HG02970 (cell line): ENCODE data around the gene HLF.

Experiments
- ATAC-seq: cut with Tn5 transposase; IDR thresholded peaks from one replicate; pipeline ENCODE4 v1.9.1; 2021; ENCODE audit warnings: mild to moderate bottlenecking, moderate library complexity, moderate number of reproducible peaks; ENCODE audit not compliant: unreplicated experiment, low FRiP score

The HLF gene

DNA sequence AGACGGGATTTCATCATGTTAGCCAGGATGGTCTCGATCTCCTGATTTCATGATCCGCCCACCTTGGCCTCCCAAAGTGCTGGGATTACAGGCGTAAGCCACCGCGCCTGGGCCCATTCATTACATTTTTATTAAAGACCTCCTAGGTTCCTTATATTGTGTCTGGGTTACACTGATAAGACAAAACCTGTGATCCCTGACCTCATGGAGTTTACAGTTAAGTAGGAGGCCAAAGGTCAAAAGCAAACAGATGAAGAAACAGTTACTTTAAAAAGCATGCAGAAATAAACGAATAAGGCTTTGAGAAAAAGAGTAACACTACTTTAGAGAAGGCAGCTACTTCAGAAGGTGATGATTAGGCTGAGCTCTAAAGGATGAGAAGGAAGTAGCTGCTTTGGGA, 14.9 kb upstream of the HLF start:
- ATAC-seq: no peak

DNA sequence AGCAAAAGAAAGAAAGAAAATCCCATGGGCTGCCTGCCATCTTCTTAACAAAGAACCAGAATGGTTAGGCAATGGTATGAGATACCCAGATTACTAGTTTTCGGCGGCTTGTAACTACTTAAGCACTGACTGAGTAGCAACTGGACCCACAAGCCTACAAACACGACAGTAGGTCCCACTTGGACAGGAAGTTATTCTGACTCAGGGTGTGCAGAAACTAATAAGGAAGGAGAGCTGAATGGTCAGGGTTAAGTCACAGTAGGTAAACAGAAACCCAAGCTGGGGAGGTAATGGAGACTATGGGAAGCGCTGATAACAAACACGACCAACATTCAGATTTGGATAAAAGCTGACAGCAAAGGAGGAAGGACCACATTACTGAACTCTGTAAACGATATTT, 10.4 kb upstream of the HLF start:
- ATAC-seq: no peak

DNA sequence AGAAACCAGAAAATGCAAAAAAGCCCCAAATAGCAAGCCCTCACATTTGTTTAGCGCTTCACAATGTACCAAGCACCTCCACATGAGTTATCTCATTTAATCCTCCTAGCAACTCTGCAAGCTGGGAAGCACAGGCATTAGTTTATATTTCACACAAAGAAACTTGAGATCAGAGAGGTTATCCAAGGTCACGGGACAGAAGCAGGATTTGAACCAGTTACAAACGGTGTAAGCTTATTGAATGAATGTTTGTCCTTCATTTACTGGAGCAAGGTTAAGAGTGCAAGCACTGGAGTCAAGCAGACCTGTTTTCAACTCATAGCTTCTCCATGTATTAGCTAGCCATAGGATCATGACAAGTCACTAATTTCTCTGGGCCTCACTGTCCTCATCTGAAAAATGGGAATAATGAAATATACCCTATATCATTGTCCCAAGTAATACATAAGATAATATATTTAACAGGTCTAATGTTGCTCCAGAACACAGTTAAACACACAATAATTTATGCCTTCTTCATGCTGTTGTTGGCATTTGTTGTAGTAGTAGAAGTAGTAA, 6.1 kb upstream of the HLF start:
- no peak for ATAC-seq

DNA sequence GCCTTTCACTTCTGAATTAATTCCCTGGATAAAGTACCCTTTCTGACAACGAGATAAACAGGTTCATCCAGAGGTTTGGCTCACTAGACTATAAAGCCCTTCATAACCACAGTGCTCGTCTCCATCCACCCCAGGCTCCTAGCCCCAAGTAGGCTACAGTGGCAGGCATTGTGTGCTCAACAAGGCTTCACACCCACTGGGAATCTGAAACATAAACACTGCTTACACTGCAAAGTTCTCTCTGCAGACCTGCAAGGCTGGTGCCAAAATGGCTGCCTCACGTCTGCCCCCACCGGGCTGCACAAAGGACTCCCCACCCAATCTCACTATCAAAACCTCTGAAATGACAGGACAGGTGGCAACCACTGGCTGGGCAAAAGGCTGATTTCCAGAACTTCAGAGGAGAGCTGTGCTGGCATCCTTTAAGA, 5.1 kb upstream of the HLF start:
- ATAC-seq: no peak

DNA sequence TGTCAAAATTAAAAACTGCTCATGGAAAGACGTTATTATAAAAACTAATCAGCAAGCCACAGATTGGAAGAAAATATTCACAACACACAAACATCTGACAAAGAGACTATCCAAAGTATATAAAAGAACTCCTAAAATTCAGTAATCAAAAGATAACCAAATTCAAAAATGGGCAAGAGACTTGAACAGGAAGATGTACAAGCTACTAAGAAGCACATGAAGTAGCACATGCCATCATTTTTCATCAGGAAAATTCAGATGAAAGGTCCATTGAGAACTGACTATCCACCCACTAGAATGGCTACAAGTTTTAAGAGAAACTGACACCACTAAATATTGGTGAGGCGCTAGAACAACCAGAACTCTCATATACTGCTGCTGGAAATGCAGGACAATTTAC, 3.4 kb upstream of the HLF start:
- ATAC-seq: no peak

DNA sequence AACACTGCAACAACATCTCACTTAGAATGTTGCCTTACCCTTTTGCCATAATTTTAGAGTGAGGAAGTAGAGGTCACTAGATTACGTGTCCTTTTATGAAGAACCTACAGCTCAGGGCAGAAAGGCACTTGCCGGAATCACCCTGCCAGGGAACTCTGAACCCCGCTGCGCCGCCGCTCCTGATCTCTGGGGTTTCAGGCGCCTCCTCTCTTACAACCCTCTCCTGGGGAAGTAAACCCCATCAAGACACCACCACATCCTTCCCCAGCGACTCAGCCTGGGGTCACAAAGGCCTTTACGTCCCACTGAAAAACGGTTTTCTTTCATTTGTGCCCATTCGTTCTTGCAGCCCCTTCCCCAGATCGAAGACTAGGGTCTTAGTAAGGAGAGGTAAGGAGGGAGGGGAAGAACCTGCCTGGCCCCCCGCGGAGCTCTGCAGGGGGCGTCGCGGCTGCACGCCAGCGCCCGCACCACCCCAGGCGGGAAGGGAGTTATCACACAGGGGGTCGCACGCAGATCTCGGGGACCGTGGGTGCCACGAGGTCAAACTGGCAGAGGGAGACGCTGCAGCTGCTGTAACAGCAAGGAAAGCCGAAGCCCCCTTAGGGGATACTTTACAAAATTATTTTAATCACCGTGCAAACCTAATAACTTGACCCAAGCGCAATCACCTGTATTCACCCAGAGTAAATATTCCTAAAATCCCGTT, 1.0 kb upstream of the HLF start:
- no peak for ATAC-seq

DNA sequence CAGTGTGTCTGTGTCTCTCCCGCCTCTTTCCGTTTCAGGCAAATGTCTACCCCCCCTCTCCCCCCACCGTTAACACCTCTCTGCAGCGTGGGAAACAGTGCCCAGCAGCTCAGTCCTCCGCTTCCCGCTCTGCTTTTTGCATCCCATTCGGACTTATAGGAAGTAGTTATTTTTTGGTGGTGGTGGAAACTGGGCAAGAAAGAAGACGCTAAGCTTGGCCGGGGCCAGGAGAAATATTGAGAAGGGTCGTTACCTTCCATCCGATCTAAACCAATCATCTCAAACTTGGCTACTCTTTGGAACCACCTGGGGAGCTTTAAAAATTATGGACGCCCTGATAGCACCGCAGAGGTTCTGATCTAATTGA, 499 bp upstream of the HLF start:
- ATAC-seq: no peak

DNA sequence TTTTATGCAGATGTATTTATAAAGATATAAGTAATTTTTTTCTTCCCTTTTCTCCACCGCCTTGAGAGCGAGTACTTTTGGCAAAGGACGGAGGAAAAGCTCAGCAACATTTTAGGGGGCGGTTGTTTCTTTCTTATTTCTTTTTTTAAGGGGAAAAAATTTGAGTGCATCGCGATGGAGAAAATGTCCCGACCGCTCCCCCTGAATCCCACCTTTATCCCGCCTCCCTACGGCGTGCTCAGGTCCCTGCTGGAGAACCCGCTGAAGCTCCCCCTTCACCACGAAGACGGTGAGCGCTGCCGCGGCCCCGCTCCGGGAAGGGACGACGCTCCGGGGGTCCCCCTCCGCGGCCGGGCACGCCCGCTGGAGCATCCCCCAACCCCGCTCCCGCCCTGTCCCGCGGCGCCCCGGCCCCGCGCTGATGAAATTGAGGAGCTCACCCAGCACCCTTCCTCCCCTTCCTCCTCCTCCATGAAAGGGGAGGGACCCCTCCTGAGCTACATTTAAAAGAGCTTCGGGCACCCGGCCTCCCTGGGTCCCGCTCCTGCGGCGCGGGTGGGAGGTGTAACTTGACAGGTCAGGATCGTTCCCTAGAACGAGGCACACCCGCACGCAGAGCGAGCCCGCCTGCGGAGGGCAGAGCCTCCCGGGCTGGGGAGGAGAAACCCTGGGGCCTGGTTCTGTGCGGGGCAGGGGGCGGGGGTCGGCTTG, 706 bp downstream of the HLF start:
- ATAC-seq: no peak

DNA sequence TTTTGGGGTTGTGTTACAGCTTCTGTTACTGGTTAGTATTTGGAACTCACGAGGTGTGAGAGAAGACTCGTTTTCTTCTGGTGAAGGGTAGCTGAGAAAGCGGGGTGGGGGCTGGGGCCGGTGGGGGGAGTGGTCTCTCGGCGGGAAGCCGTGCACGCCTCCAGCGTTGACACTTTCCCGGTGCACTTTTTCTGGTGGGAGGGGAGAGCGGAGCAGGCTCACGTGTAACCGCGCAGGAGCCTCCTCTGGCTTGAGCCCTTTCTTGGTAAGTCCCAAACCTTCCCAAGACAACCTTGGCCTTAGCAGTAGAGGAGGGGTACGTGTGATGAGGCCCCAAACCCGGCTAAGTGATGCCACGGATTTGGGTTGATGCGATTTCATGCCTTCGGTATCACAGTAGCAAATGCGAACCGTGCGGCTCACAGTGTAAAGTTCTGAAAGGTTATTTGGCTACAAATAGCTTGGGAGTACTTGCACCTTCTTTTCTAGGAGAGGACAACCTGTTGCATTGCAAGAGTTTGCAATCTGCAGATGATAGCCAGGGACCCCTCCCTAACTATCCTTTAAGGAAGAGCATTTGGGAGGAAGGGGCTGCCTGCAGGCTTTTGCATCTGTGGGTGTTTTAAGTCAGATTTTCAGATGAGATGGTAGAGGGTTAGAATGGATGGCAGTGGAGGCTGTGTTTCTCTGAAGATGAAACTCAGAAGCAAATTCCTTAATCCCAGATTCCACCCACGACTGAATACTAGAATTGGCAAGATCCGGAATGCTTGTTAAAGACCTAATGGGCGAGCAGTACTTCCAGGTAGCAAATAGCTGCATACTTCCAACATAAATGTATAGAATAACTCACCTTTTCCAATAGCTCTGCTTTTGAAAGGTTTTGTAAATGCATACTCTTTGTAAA, 1.5 kb downstream of the HLF start:
- ATAC-seq: no peak

DNA sequence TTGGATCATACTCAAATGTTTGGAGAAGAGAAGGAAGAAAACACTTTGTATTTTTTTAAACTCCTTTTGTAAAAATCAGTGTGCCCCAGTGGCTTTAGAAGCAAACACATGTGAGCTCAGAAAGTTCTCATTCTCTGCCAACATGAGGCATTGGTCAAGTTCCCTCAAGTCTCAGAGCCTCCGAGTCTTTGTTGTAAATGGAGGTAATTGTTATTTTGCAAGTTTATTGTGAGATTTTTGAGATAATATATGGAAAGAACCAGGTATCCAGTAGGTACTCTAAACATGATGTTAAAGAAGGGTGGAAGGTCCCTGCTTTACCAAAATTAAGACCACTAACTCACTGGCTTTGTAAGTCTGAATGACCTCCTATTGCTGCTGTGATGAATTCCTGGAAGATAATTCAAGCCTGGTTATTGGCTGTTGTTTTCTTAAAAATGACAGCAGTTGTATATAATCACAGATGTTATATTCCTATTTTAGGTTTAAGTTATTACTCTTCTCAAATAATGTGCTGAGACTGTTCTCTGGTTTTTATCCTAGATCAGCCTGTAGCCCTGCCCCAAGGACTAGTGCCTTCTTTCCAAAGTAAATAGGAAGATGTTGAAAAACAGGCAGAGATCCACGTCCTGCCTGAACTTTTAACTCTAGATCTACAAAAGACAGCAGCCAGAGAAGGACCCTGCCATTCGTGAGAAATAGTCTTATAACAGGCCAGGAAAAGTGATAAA, 2.4 kb downstream of the HLF start:
- ATAC-seq: no peak

DNA sequence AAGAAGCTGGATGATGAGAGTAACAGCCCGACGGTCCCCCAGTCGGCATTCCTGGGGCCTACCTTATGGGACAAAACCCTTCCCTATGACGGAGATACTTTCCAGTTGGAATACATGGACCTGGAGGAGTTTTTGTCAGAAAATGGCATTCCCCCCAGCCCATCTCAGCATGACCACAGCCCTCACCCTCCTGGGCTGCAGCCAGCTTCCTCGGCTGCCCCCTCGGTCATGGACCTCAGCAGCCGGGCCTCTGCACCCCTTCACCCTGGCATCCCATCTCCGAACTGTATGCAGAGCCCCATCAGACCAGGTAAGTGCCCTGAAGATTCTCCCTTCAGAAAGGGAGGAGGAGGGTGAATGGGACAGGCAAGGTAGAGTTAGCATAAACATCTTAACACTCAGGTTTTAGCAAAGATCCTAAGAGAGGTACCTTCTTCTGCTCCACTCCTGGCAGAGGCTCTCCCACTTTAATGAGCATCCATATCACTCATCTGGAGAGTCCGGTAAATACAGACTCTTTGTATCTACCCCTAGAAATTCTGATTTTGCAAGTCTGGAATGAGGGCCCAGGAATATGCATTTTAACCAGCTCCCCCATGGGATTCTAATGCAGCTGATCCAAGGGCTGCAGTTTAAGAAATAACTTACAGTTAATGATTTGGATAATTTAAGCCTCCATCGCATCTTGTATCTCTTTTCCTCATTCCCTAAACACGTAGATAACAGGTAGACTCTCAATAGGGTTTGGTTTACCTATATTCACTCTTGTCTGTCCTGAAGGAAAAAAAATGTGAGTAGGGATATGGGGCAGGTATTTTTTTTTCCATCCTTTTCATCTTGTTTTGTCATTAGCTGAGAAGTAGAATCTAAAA, 3.3 kb downstream of the HLF start:
- ATAC-seq: no peak

DNA sequence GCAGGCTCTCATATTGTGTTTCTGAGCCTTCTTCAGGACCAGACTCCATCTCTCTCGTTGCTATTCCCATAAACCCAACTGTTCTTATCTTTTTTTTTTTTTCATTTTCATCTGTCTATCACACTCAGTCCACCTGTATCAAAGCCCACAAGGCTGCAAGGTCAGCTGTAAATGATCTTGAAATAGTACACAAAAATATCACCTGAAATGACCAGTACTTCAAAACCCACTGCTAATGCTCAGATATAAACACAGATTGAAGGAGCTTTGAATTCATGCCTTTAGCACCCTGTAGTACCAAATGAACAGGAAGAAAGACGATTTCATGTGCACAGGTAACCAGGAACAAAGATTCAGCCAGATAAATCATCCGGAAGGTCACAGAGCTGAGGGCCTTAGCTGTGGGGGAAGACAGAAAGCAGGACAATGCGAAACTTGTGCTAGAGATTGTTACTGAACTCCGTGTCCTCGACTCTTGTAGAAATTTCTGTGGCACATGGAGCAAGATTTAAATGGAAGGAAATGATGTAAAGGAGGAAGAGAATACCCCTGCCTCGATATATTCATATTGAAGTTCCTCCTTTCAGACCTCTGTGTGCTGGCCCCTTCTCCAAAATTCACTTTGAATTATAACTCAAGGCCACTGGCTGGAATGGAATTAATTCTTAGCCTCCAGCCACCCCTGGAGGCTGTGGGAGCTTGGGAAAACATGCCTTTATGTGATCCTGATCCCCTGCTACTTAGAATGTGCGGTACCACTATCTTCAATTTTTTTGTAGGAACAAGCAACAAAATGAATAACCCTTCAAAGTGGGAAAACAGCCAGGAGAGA, 4.1 kb downstream of the HLF start:
- no peak for ATAC-seq

DNA sequence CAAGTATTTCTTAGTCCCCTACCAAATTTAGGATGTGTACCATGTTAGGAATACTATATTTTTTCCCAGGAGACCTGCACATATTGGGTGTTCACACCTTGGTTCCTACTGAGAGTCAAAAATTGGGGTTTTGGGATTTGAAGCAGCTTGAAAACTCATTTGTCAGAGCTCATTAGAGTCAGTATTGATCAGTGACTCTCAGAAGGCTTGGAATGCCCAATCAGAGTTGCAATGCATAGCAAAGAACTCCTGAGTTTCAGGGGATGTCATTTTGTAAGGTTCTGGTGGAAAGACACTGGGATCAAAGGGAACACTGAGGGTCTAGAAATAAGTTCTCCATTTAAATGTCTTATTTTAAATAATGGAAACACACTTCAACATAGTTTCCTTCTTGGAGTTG, 5.1 kb downstream of the HLF start:
- no peak for ATAC-seq

DNA sequence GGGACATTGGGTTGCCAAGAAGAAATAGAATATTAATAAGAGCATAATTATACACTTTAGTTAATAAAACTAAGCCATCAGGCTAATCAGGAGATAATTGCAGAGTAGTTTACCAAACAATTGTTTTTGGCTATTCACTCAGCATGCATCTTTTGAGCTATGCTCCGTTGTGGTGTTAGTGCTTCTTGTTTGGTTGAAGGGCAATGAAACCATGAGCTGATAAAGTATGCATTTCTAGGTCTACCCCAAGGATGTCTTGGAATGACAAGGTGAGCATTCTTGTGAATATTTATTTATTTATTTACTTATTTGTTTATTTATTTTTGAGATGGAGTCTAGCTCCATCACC, 6.4 kb downstream of the HLF start:
- no peak for ATAC-seq

DNA sequence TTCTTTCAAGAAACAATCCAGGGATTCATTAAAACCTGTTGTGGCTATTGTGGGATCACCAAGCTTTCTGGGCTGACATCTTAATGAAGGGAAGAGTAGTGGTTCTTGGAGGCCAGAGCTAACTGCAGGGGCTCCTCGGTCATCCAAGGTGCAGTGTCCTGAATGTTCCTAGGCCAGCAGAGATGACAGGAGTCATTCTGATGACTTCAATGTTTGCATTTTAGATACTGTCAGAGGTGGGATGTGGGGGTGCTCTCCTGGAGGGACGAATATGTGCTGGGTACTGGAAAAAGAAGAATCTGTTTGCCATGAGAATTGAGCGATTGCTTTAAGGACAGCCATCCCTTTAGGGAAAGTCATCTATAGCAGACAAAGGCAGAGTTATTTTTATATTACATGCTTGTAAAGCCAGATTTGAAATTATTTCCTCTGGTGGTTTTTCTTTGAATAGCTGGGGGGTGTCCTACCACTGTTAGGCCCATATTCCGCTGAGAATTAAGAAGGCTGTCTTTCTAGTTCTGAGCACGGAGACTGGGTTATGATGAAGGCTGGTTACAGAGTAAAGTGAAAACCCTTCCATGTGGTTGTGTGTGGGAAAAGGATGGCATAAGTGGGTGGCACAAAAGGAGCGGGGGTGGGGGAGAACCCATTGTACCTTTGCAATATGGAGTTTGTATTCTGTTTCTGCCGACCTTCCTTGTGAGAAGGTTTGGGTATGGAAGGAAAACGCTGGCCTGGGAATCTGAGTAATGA, 7.4 kb downstream of the HLF start:
- ATAC-seq: no peak

DNA sequence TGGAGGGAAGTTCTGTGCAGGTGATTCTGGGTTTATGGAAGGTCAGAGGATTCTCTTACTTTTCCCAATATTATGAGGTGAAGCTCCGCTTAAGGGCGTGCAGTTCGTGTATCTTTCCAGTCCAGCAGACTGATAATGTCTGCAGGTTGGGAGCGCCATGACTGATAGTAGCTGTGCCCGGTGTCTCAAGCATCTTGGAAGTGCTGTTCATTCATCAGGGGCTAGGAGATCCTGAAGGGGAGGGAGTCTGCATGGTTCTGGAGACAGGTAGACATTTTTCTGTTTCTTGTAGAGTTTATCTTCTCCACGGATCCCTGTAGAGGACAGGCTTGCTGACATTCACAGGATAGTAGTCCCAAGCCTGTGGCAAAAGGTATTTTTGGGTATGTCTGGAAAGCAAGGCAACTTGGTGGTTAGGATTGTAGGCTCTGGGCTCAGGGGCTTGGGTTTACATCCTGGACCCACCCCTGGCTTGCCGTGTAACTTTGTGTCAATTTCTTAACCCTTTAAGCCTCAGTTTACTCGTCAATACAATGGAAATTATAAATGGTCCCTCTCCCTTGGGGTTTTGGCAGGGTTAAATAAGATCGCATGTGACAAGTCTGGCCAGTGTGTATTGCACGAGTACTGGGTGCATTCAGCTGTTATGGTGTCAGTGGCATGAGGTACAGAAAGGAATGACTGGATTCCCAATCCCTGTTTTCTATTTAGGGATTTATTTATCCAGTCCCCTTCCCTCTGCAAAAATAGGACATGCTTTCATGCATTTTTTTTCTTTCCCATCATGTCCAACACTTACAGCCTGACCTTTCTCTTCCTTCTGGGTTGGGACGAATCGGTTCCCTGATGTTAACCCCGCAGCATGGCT, 8.2 kb downstream of the HLF start:
- no peak for ATAC-seq
